GM23248 (cell line): ENCODE measurements around the gene SMC1A.

ENCODE experiments used
- EZH2 ChIP-seq: fragments of 200-600 bp; sonication (generic); IDR thresholded peaks from 2 replicates; pipeline ENCODE4 v1.6.1; 2018; ENCODE audit warnings: antibody characterized with exemption, mild to moderate bottlenecking; ENCODE audit not compliant: insufficient read depth, poor library complexity, severe bottlenecking
- EZH2phosphoT487 ChIP-seq: fragments of 200-600 bp; sonication (generic); IDR thresholded peaks from 2 replicates; pipeline ENCODE4 v1.6.1; 2018; ENCODE audit warnings: antibody characterized with exemption, moderate library complexity, mild to moderate bottlenecking, low read depth; ENCODE audit not compliant: insufficient read depth

- no peak for TF ChIP-seq EZH2
- no peak for TF ChIP-seq EZH2phosphoT487
These were observed 67.8 kb downstream of the SMC1A start for GRCh38 chrX:53354669-53355068.
